DOHH2 (cell line): ENCODE data around the gene EHD2.

Experiments
- H3F3A ChIP-seq: fragments of 200-600 bp; sonication (generic), shearing (Covaris generic); 2 replicates; pipeline ENCODE4 v1.6.0; 2016; ENCODE audit warnings: antibody characterized with exemption, mild to moderate bottlenecking; ENCODE audit not compliant: control insufficient read depth, insufficient read depth
- H3K27ac ChIP-seq: fragments of 200-600 bp; sonication (generic); 2 replicates; pipeline ENCODE4 v1.5.1; 2014; ENCODE audit warnings: low read depth, mild to moderate bottlenecking, low read length, moderate library complexity
- H3K27me3 ChIP-seq: fragments of 200-600 bp; sonication (generic); 2 replicates; pipeline ENCODE4 v1.6.1; 2014; ENCODE audit warnings: mild to moderate bottlenecking, low read length, mixed read lengths; ENCODE audit not compliant: control insufficient read depth
- H3K36me3 ChIP-seq: fragments of 200-600 bp; sonication (generic); 2 replicates; pipeline ENCODE4 v1.6.1; 2014; ENCODE audit warnings: mild to moderate bottlenecking, low read length, moderate library complexity, mixed read lengths; ENCODE audit not compliant: control insufficient read depth
- H3K4me1 ChIP-seq: fragments of 200-600 bp; sonication (generic); 2 replicates; pipeline ENCODE4 v1.6.1; 2014; ENCODE audit warnings: mild to moderate bottlenecking, low read length, mixed read lengths; ENCODE audit not compliant: control insufficient read depth
- H3K4me2 ChIP-seq: fragments of 200-600 bp; sonication (generic); 2 replicates; pipeline ENCODE4 v1.6.0; 2014; ENCODE audit warnings: mild to moderate bottlenecking, low read length, moderate library complexity
- H3K4me3 ChIP-seq: fragments of 200-600 bp; sonication (generic); 2 replicates; pipeline ENCODE4 v1.5.1; 2014; ENCODE audit warnings: mild to moderate bottlenecking, low read length, mixed read lengths
- H3K79me2 ChIP-seq: fragments of 200-600 bp; sonication (generic); 2 replicates; pipeline ENCODE4 v1.6.1; 2014; ENCODE audit warnings: mild to moderate bottlenecking, low read length, mixed read lengths; ENCODE audit not compliant: control insufficient read depth
- H3K9me2 ChIP-seq: fragments of 200-600 bp; sonication (generic); replicated peaks from 2 replicates; pipeline ENCODE4 v1.6.1; 2014; ENCODE audit warnings: mild to moderate bottlenecking, low read length, mixed read lengths; ENCODE audit not compliant: control insufficient read depth
- H3K9me3 ChIP-seq: fragments of 200-600 bp; sonication (generic); 2 replicates; pipeline ENCODE4 v1.6.1; 2014; ENCODE audit warnings: antibody characterized with exemption, low read length, mixed read lengths; ENCODE audit not compliant: control insufficient read depth, insufficient read depth
- H4K20me1 ChIP-seq: fragments of 200-600 bp; sonication (generic); 2 replicates; pipeline ENCODE4 v1.6.0; 2014; ENCODE audit warnings: low read depth, mild to moderate bottlenecking, antibody characterized with exemption, low read length, moderate library complexity; ENCODE audit not compliant: control insufficient read depth, insufficient read depth
- EZH2phosphoT487 ChIP-seq: fragments of 200-600 bp; sonication (generic); IDR thresholded peaks from 2 replicates; pipeline ENCODE4 v1.6.1; 2017; ENCODE audit warnings: borderline replicate concordance, mild to moderate bottlenecking, antibody characterized with exemption, low read length, moderate library complexity, mixed read lengths
- TF ChIP-seq, protein P1 (sequence below): fragments of 200-600 bp; sonication (generic); IDR thresholded peaks from one replicate; pipeline ENCODE4 v1.5.1; 2014; ENCODE audit warnings: antibody characterized with exemption, mild to moderate bottlenecking, low read depth, low read length; ENCODE audit not compliant: poor library complexity, severe bottlenecking

EHD2 gene

DNA sequence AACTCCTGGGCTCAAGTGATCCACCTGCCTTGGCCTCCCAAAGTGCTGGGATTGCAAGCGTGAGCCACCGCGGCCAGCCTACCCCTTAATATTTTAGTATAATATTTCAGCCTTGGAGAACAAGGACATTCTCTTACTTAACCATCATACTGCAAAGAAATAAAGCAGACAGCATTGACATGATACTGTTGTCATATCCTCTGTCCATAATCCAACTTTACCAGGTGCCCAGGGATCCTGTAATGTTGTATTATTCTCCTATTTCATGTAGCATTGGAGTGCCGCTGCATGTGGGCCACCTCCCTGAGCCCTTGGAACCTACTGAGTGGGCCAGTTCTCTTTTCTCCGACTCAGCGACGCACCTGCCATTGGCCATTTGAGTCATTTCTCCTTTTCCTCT, 21.4 kb upstream of the EHD2 start:
- Histone ChIP-seq H3K4me2 (no peak overlapping the region), H3K27ac (no peak overlapping the region), H3K79me2 (no peaks in the 10 kb centered on the region), H3K27me3 (no peaks in the 10 kb centered on the region), H3K9me2 (no peaks in the 10 kb centered on the region), H3K4me1 (no peaks in the 10 kb centered on the region), H3K9me3 (no peaks in the 10 kb centered on the region), H3K36me3 (0 out of 2 replicates have a peak, but pooled peaks cover 3% of the 10 kb centered on the region), H3F3A (peaks cover 7% of the 10 kb centered on the region), H4K20me1 (no peaks in the 10 kb centered on the region), H3K4me3 (no peak overlapping the region)
- TF ChIP-seq EZH2phosphoT487, result no peak
- TF ChIP-seq, protein P1, sequence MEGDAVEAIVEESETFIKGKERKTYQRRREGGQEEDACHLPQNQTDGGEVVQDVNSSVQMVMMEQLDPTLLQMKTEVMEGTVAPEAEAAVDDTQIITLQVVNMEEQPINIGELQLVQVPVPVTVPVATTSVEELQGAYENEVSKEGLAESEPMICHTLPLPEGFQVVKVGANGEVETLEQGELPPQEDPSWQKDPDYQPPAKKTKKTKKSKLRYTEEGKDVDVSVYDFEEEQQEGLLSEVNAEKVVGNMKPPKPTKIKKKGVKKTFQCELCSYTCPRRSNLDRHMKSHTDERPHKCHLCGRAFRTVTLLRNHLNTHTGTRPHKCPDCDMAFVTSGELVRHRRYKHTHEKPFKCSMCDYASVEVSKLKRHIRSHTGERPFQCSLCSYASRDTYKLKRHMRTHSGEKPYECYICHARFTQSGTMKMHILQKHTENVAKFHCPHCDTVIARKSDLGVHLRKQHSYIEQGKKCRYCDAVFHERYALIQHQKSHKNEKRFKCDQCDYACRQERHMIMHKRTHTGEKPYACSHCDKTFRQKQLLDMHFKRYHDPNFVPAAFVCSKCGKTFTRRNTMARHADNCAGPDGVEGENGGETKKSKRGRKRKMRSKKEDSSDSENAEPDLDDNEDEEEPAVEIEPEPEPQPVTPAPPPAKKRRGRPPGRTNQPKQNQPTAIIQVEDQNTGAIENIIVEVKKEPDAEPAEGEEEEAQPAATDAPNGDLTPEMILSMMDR, result no peak

DNA sequence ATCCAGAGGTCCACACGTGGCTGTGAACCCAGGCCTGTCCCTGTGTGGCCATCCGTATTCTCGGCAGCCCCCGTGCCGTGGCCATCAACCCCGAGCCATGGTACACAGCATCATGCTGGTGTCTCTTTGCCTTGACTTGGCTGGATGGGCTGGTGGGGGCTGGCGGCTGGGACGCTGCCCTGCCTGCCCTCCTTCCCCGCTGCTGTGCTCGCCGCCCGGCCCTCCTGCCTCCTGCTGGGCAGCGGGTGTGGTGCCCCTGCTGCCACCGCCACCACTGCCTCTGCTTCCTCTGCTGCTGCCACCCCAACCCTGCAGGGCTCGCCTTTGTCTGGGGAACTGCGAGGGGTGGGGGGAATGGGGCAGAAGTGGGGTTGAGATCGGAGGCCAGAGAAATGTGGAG, 19.7 kb upstream of the EHD2 start:
- no peaks in the 10 kb centered on the region for H3K79me2 ChIP-seq
- peaks cover 6% of the 10 kb centered on the region for H3K4me1 ChIP-seq
- H3K27me3 ChIP-seq, result no peaks in the 10 kb centered on the region
- TF ChIP-seq, protein P1, result no peak
- no peak for TF ChIP-seq EZH2phosphoT487
- no peak overlapping the region for H3K27ac ChIP-seq
- no peaks in the 10 kb centered on the region for H3K9me2 ChIP-seq
- no peak overlapping the region for H3K4me2 ChIP-seq
- no peaks in the 10 kb centered on the region for H3K9me3 ChIP-seq
- H4K20me1 ChIP-seq, result no peaks in the 10 kb centered on the region
- H3F3A ChIP-seq, result peaks cover 7% of the 10 kb centered on the region
- peaks cover 9% of the 10 kb centered on the region for H3K36me3 ChIP-seq
- H3K4me3 ChIP-seq, result no peak overlapping the region

DNA sequence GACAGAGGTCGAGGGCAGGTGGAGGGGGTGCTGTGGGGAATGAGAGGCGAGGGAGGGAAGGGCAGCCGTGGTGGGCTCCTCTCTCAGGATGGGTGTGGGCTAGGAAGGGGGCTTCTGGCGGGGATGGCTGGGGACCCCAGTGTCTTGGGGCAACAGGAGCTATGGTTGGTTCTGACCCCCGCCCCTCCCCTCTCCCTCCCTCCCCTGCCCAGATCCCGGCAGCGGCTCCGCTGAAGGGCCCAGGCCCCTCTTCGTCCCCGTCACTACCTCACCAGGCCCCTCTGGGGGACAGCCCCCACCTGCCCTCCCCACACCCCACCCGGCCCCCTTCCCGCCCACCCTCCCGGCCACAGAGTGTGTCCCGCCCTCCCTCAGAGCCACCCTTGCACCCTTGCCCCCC, 19.3 kb upstream of the EHD2 start:
- no peak overlapping the region for H3K27ac ChIP-seq
- H3K79me2 ChIP-seq, result no peaks in the 10 kb centered on the region
- H3K27me3 ChIP-seq, result no peaks in the 10 kb centered on the region
- H3K9me2 ChIP-seq, result no peaks in the 10 kb centered on the region
- no peak overlapping the region for H3K4me3 ChIP-seq
- peaks cover 7% of the 10 kb centered on the region for H3F3A ChIP-seq
- peaks cover 13% of the 10 kb centered on the region for H3K36me3 ChIP-seq
- no peaks in the 10 kb centered on the region for H4K20me1 ChIP-seq
- H3K4me1 ChIP-seq, result peaks cover 6% of the 10 kb centered on the region
- TF ChIP-seq EZH2phosphoT487, result no peak
- TF ChIP-seq, protein P1, result no peak
- H3K9me3 ChIP-seq, result no peaks in the 10 kb centered on the region
- no peak overlapping the region for H3K4me2 ChIP-seq
